ENCODE results near the gene GPHN. TPM values are rescaled to one million over a fixed set of nuclear protein-coding genes. Genes with fewer than 3 reads are reported as not detected.

Gene GPHN
- total and polyA plus RNA-seq, 2 of the 4 experiments (the other 2 are of a cell fraction), result 8.0 to 8.1 TPM

- H3K9me3 ChIP-seq (ENCODE audit: control insufficient read depth, insufficient read depth, low read length), result no peaks in the 10 kb centered on the region
- H3K4me3 ChIP-seq (ENCODE audit: insufficient read depth, low read depth, low read length), result no peak overlapping the region
- dilution Hi-C loops (cut with HindIII; ENCODE audit: low sequenced_read_pairs, unreplicated experiment), result no loop called here
- H3K27ac ChIP-seq (ENCODE audit: insufficient read depth, low read length), result no peak overlapping the region
- no peak overlapping the region for H4K91ac ChIP-seq (ENCODE audit: insufficient read depth, low read depth, low read length)
- H4K8ac ChIP-seq (ENCODE audit: low read depth in 2 of 2, low read length in 2 of 2), result no peak overlapping the region
- no peak overlapping the region for H2BK5ac ChIP-seq (ENCODE audit: low read depth, low read length, poor library complexity, severe bottlenecking)
- BruUV-seq (replicated peaks), result no TSS peak
- ChIA-PET POLR2A (ENCODE audit: unreplicated experiment) (no interaction called here), CTCF (no interaction called here)
- no peaks in the 10 kb centered on the region for H3K36me3 ChIP-seq (ENCODE audit: control insufficient read depth, insufficient read depth, low read length)
- H3K14ac ChIP-seq (replicated peaks; ENCODE audit: low read depth, low read length), result no peak overlapping the region
- no peak overlapping the region for H3K4ac ChIP-seq (ENCODE audit: low read depth, low read length)
- H3K9ac ChIP-seq (ENCODE audit: low read depth, low read length), result no peak overlapping the region
- DNase-seq (no peak), ATAC-seq (ENCODE audit: low read depth) (no peak)
- H3K56ac ChIP-seq (ENCODE audit: extremely low read depth, insufficient read depth, low read length), result no peak overlapping the region
- H3K27me3 ChIP-seq (ENCODE audit: control insufficient read depth, insufficient read depth, low read length), result no peaks in the 10 kb centered on the region
- H3K23ac ChIP-seq (ENCODE audit: low read depth, low read length), result no peak overlapping the region
- no peak overlapping the region for H2BK15ac ChIP-seq (ENCODE audit: low read depth, low read length)
- no peak for TF ChIP-seq MAZ (IDR thresholded peaks at IDR 0.05; ENCODE audit: borderline replicate concordance, low read depth, low read length)
- TF ChIP-seq NFE2L2 (IDR thresholded peaks at IDR 0.05; ENCODE audit: low read depth, low read length), result no peak
- TF ChIP-seq, protein P1, sequence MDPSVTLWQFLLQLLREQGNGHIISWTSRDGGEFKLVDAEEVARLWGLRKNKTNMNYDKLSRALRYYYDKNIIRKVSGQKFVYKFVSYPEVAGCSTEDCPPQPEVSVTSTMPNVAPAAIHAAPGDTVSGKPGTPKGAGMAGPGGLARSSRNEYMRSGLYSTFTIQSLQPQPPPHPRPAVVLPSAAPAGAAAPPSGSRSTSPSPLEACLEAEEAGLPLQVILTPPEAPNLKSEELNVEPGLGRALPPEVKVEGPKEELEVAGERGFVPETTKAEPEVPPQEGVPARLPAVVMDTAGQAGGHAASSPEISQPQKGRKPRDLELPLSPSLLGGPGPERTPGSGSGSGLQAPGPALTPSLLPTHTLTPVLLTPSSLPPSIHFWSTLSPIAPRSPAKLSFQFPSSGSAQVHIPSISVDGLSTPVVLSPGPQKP (IDR thresholded peaks at IDR 0.05; ENCODE audit: borderline replicate concordance, low read depth, low read length), result no peak
- TF ChIP-seq CTCF (conservative IDR thresholded peaks at IDR 0.05; ENCODE audit: low read depth, low read length), result no peak
- no peak for TF ChIP-seq CEBPB (IDR thresholded peaks at IDR 0.05; ENCODE audit: low read depth, low read length)
- TF ChIP-seq POLR2A (IDR thresholded peaks at IDR 0.05; ENCODE audit: low read depth, low read length), result no peak
- no peak for TF ChIP-seq SMC3 (IDR thresholded peaks at IDR 0.05; ENCODE audit: low read depth, low read length)
- H2AK5ac ChIP-seq (ENCODE audit: low read depth, low read length), result no peak overlapping the region
- in situ Hi-C loops (cut with MboI; ENCODE audit: low sequenced_read_pairs), result no loop called here
- no CpG with 5 or more reads among the region's 1 CpG for WGBS, 2 experiments (ENCODE audit: extremely low coverage in 2 of 2, insufficient read length in 1 of 2)
- no peak overlapping the region for H2AK9ac ChIP-seq (replicated peaks; ENCODE audit: low read depth, low read length, poor library complexity)
- H2BK120ac ChIP-seq (ENCODE audit: low read depth, low read length), result no peak overlapping the region
- H3K79me1 ChIP-seq (ENCODE audit: low read depth in 1 of 2, low read length in 2 of 2), result no peaks in the 10 kb centered on the region
- no peak overlapping the region for H4K5ac ChIP-seq (ENCODE audit: low read depth, low read length)
- H4K20me1 ChIP-seq (ENCODE audit: insufficient read depth, low read length), result no peaks in the 10 kb centered on the region
- H3K9me1 ChIP-seq (ENCODE audit: insufficient read depth, low read length), result peaks cover 3% of the 10 kb centered on the region
- intact Hi-C loops (cut with micrococcal nuclease), result no loop called here
- no peak overlapping the region for H3K18ac ChIP-seq (ENCODE audit: low read depth, low read length)
- H3K4me2 ChIP-seq (ENCODE audit: low read depth, low read length), result no peak overlapping the region
- no peak overlapping the region for H2AFZ ChIP-seq (replicated peaks; ENCODE audit: low read length, poor library complexity)
- no peaks in the 10 kb centered on the region for H3K4me1 ChIP-seq (ENCODE audit: control insufficient read depth, insufficient read depth, low read length)
- H2BK20ac ChIP-seq (ENCODE audit: low read depth, low read length), result no peak overlapping the region
Observed at GRCh38 chr14:66842911-66843512, 335.1 kb downstream of the GPHN start.
